ENCODE data around the gene KLHDC9. TPM values are rescaled to one million over a fixed set of nuclear protein-coding genes. Genes with fewer than 3 reads are reported as not detected.

Gene KLHDC9
- total and polyA plus RNA-seq, 2 of the 8 experiments (the other 6 are each of a cell fraction or from before 2014, with no cell fraction given), result 6.5 to 15.6 TPM

- no peak for TF ChIP-seq CEBPB (IDR thresholded peaks at IDR 0.05; ENCODE audit: low read depth, low read length)
- TF ChIP-seq SP4 (IDR thresholded peaks at IDR 0.05; ENCODE audit: low read length), result no peak
- TF ChIP-seq EGR1 (IDR thresholded peaks at IDR 0.05; ENCODE audit: borderline replicate concordance, low read depth, low read length), result no peak
- no peak for TF ChIP-seq BRCA1 (IDR thresholded peaks at IDR 0.05; ENCODE audit: low read depth, low read length)
- no peak for TF ChIP-seq BCL11A (IDR thresholded peaks at IDR 0.05; ENCODE audit: low read depth in 2 of 2, low read length in 2 of 2)
- peak; percentile 93 for TF ChIP-seq ATF3 (IDR thresholded peaks at IDR 0.05; ENCODE audit: insufficient read depth, low read depth, low read length)
- TF ChIP-seq GTF2F1 (IDR thresholded peaks at IDR 0.05; ENCODE audit: borderline replicate concordance, low read depth, low read length), result no peak
- peak; percentile 36; the same call in 1 of the 2 replicates for TF ChIP-seq CREB1 (IDR thresholded peaks at IDR 0.05)
- no peak for TF ChIP-seq RXRA (IDR thresholded peaks at IDR 0.05; ENCODE audit: insufficient read depth, low read depth, low read length)
- no peak for TF ChIP-seq TCF12 (IDR thresholded peaks at IDR 0.05; ENCODE audit: low read depth, low read length)
- TF ChIP-seq CBX5 (IDR thresholded peaks at IDR 0.05; ENCODE audit: low read depth, low read length), result no peak
- TF ChIP-seq E2F6 (IDR thresholded peaks at IDR 0.05), result no peak
- TF ChIP-seq TAF1 (IDR thresholded peaks at IDR 0.05; ENCODE audit: low read depth, low read length), result peak; percentile 56; the same call in 1 of the 2 replicates
Observed at GRCh38 chr1:161098210-161099068, at the start of gene KLHDC9 (continued).
